ENCODE results near the gene PPARG.

DNA sequence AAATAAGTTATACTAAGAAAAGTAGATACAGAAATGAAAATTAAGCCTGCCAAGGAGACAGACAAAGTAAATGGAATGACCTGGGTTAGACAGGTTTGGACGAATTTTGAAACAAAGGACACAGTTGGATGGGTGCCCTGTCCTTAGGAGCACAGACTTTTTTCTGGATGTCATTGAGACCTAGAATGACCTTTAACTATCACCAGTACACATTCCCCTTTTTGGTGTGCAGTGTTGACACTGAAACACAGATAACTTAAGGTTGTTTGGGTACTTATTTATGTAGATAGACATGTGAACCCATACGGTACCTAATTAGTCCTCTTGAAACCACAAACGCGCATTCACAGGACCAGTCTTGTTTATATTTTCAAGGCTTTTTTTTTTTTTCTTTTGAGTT is 86.7 kb downstream of the PPARG start:
- TF ChIP-seq, protein P1, sequence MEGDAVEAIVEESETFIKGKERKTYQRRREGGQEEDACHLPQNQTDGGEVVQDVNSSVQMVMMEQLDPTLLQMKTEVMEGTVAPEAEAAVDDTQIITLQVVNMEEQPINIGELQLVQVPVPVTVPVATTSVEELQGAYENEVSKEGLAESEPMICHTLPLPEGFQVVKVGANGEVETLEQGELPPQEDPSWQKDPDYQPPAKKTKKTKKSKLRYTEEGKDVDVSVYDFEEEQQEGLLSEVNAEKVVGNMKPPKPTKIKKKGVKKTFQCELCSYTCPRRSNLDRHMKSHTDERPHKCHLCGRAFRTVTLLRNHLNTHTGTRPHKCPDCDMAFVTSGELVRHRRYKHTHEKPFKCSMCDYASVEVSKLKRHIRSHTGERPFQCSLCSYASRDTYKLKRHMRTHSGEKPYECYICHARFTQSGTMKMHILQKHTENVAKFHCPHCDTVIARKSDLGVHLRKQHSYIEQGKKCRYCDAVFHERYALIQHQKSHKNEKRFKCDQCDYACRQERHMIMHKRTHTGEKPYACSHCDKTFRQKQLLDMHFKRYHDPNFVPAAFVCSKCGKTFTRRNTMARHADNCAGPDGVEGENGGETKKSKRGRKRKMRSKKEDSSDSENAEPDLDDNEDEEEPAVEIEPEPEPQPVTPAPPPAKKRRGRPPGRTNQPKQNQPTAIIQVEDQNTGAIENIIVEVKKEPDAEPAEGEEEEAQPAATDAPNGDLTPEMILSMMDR (IDR thresholded peaks at IDR 0.05) = no peak
- no peak for TF ChIP-seq POLR2A (IDR thresholded peaks at IDR 0.05)

All from vagina (tissue), 2 donors.